ENCODE results near the gene CHRNE.

DNA sequence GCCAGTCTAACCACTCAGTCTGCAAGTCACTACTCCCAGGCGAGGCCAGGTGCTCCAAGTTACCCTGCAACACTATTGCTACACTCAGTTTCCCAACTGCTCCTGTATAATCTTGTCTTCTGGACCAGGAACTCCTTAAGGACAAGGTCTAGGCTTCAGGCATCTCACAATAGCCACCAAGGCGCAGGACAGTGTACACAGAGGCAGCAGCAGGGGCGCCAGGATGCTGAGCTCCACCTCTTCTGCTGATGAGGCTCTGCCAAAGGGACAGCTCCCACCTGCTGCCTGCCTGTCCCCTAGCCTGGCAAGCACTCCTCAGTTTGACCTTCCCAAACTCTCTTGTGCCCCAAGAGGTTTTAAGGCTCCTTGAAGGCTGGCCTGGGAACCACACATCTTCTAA lies 33.5 kb upstream of the CHRNE start:
- TF ChIP-seq EZH2 (IDR thresholded peaks at IDR 0.05) = no peak
- no peak for TF ChIP-seq POLR2AphosphoS5 (IDR thresholded peaks at IDR 0.05; ENCODE audit: borderline replicate concordance, low read depth, low read length)
- no peak for TF ChIP-seq FOXP2 (optimal IDR thresholded peaks at IDR 0.05; ENCODE audit: control extremely low read depth, extremely low read length, insufficient read depth)
